MV-4-11 (cell line): ENCODE measurements around the gene CES3.
"Not testable (repeated sequence)": the region's sequence is repeated elsewhere in the genome, so short reads cannot be mapped to it uniquely, and the experiment has no call there.

Source experiments
- DNase-seq: peaks from one replicate; lab custom pipeline; 2025; lab: John Stamatoyannopoulos, UW

CES3 gene

DNA sequence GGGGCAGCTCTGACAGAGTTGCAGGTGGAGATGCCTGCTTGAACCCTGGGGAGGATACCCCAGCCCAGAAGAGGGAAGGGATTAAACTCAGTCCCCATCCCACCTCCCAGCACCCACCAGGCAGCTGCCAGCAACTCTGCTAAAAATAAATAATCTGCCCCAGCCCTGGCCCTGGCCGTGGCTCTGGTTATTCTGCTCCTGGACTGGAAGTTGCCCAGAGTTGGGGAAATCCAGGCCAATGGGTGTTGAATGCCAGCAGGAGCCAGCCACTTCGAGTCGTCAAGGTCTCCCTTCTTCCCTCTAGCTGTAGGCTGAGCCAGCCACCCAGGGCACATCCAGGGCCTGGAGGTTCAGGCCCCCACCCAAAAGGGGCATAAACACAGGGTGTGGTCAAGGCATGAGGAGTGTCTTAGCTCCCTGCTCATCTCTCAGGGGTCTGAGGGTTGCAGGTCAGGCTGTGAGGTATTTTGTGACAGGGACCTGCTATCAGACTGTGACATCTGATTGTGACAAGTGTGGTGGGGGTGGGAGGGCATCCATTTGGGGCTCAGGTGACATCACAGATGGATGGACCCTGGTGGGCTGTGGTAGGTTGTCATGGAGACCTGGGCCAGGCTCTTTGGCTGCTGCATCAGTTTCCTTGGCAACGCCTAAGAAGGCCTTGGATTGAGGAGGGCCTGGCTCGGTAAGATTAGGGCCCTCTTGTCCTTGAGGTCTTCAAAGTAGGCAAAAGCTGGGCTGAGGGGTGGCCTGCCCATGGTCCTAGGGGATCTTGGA, 34.7 kb upstream of the CES3 start:
- no peak for DNase-seq

DNA sequence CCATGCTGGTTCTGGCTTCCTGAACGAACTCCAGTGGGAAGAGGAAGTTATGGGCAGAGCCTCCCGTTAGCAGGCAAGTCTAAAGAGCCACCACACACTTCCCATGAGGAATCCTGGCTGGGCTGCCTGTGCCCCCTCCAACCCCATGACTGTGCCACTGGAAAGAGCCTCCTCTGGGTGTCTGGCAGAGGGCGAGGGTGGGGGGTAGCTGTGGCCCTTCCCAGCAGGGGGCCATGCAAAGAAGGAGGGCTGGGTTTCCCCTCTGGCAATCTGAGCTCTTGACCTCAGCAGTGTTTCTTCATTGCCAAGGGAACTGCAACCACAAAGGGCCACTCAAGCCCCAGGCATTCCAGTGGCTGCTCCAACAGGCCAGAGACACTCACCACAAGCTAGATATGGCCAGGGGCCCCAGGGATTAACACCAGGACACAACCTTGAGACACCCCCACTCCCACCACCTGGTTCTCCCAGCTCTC, 34.1 kb upstream of the CES3 start:
- DNase-seq, result peak; percentile 66

GRCh38 chr16:66927918-66928649, 33.0 kb upstream of the CES3 start:
- DNase-seq, result peak; percentile 24

- DNase-seq, result peak; percentile 24
Measured at GRCh38 chr16:66928702-66929388, 32.2 kb upstream of the CES3 start.

- peak; percentile 35 for DNase-seq
Measured at GRCh38 chr16:66930189-66930588, 30.9 kb upstream of the CES3 start.

- DNase-seq, result no peak
Measured at GRCh38 chr16:66931665-66932064, 29.4 kb upstream of the CES3 start.

DNA sequence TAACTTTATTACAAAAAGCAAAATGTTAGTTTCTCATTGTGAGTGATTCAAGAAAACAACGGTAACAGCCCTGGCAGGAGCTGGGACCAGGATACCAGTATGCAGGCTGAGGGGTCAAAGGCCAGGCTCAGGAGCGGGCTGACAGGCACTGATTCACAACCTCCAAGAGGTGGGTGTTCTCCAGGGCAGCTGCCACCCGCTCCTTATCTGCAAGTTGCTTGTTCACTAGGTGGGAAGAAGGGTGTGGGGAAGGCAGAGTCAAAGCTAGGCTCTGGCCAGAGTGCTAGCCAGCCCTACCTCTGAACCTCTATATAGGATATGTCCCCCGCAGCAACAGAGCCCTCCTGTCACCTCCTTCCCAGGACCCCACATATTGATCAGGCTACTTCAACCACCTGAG, 29.0 kb upstream of the CES3 start:
- DNase-seq, result no peak

DNA sequence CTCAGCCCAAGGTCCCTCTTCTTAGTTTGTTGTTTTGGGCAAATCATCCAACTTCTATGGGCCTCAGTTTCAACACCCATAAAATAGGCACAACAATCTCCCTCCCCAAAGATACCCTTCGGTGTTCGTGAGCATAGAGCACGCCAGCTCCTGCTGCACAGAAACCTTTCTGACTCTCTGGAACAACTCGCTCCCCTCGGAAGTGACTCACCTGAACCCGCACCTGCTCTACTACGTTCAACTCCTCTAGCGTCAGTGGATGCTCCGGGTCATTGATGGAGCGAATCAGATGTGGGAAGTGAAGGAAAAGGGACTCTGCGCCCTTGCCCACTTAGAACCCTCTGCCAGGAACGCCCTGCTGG, 27.3 kb upstream of the CES3 start:
- no peak for DNase-seq

DNA sequence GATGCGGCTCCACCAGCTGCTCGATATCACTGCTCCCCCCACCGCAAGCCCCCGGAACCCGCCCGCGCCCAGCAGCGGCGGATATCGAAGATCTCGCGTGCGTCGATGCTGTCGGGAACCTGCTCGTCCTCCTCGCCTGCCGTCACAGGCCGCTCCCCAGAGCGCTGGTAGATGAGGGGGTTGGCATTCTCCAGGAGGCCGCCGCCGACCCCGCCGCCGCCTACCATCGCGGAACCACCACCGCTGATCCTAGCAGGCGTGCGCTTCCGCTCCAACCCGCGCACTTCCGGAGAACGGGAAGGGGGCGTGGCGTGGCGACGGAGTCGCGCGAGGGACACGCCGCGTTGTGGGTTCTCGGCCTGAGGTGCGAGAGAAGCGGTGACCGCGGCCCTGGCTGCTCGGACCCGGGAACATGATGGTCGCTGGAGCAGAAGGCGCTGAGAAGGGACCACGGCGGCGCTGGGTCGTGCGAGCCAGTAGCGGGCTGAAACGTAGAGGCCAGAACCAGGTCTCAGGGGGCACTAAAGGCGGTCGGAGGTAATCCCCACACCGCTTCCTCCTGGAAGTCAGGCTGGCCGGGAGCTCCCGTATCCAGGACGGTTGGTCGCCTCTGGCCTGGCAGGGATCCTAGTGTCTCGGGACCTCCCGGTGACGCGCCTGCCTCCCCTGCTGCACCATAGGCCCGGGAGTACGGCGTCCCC, 26.8 kb upstream of the CES3 start, which contains the start of gene CIAO2B:
TSS of gene CIAO2B (minus strand) at position 265 of the 701 bp plus-strand sequence. CDS start at position 227, 38 bp downstream.
- peak; percentile 70 for DNase-seq

DNA sequence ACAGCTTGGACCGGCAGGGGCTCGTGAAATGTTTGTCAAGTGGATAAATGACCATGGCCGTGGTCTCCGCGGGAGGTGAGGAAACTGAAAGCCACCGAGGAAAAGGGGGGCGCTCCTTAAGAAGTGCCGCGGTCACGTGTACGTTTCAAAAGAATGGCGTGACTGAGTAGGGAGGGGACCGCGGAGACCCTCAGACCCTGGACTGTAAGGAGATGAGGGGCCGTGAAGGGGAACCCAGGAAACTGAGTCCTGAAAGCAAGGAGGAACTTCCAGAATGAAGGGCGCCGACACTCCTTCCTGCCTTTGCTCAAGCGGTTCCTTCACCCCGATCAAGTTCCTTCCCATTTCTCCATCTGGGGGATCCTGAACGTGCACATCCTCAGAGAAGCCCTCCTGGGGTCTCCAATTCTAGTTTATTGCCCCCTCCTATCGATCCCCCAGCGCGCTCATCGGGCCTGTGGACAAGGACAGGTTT, 26.2 kb upstream of the CES3 start:
- not testable (repeated sequence) for DNase-seq

GRCh38 chr16:66935314-66936011, 25.6 kb upstream of the CES3 start, which contains the start of gene CES2:
Gene CES2, plus strand, starts transcription at chr16:66935516. Its CDS starts 120 bp downstream, at chr16:66935636.
- no peak for DNase-seq

DNA sequence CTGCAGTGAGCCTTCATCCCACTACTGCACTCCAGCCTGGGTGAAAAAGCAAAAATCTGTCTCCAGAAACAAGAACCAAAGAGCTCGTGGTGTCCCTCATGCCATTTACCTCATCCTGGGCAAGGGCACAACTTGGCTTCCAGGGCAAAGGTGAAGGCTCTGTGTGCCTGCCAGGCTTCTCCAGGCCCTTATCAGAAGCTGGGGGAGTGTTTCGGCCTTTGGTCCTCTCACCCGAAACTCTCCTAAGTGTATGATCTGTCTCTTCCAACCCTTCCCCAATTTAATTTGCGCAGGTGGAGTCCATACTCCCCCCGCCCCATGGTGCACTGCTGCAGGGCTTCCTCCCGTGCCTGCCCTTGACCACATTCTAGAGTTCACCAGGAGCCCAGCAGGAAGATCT, 24.6 kb upstream of the CES3 start:
- no peak for DNase-seq

DNA sequence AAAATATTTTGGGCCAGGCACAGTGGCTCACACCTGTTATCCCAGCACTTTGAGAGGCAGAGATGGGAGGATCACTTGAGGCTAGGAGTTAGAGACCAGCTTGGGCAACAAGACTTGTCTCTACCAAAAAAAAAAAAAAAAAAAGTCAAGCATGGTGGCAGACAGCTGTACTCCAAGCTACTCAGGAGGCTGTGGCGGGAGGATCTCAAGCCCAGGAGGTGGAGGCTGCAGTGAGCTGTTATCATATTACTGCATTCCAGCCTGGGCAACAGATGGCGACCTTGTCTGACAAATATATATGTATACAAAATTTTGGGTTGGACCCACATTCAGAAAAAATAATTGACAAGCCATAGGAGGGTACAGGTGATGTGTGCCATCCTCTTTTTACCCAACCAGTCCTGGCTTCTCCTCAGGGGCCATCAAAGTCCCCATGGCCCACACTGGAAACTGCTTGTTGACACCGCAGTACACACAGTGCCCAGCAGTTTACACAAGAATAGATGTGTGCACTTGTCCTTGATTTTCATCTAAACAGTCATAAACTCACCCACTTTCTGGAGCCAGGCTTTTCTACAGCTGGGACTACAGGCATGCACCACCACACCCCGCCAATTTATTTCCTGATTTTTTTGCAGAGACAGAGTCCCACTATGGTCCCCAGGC, 24.0 kb upstream of the CES3 start:
- no peak for DNase-seq

DNA sequence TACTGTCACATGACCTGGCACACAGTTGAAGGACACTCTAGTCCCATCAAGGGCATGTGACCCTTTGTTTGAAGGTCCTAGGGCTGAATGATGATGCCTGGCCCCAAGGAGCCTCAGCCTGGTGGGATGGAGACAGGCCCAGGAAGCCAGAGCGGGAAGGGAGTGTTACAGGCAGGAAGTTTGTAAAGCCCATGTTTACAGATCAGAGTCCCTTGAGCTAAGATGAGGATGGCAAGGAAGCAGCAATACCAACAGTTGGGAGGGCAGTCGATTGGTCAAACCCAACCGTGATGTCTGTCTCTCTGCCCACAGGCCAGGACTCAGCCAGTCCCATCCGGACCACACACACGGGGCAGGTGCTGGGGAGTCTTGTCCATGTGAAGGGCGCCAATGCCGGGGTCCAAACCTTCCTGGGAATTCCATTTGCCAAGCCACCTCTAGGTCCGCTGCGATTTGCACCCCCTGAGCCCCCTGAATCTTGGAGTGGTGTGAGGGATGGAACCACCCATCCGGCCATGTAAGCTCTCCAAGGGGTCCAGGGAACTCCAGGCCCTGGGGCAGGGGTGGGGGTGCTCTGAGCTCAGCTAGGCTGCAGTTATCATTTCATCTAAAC, 23.2 kb upstream of the CES3 start:
- no peak for DNase-seq

GRCh38 chr16:66939366-66939765, 21.7 kb upstream of the CES3 start:
- DNase-seq, result no peak

GRCh38 chr16:66940236-66940635, 20.8 kb upstream of the CES3 start:
- DNase-seq, result no peak

DNA sequence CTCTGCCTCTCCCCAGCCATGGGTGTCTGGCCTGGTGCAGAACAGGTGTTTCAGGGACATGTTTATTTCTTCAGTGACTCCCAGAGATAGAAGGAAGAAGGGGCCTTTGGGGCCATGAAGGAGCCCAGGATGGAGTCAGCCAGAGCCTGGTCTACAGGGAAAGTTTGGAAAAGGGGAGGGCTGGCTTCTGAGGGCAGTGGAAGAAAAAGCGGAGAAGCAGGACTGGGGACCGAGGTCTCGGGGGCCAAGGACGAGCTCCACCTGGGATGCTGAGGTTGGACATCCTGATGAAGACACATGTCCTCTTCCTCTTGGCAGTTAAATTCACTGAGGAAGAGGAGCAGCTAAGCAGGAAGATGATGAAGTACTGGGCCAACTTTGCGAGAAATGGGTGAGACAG, 18.1 kb upstream of the CES3 start:
- DNase-seq, result no peak

DNA sequence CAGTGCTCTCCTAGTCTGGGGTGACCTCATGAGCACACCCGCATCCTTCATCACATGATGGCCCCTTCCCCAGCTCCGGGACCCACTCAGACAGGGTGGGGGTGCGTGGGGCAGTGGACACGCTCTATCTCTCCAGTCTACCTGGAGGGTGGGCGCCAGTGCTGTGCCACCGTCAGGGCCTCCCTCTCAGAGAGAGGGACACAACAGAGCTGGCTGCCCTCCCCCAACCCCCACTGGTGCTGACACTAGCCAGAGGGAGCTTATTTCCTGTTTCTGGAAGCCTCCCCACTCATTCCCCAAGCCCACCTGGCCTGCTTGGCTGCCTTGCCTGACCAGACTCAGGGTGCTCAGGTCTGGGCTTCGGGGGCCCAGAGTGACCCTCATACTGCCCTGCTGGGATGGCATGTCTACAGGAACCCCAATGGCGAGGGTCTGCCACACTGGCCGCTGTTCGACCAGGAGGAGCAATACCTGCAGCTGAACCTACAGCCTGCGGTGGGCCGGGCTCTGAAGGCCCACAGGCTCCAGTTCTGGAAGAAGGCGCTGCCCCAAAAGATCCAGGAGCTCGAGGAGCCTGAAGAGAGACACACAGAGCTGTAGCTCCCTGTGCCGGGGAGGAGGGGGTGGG, 17.5 kb upstream of the CES3 start:
- DNase-seq, result no peak

- DNase-seq, result no peak
Measured at GRCh38 chr16:66944054-66944441, 17.0 kb upstream of the CES3 start.

- not testable (repeated sequence) for DNase-seq
Measured at GRCh38 chr16:66944971-66945370, 16.1 kb upstream of the CES3 start.
